HUES6 (cell line): Measurements from ENCODE around the gene NPHS2.
A peak's percentile ranks its signal among the peaks of the same experiment; 100 is the strongest.
"Not testable (repeated sequence)": the region's sequence is repeated elsewhere in the genome, so short reads cannot be mapped to it uniquely, and the experiment has no call there.

Experiments used
- H3K27ac ChIP-seq: 2 replicates; pipeline ENCODE4 v1.7.0; 2013; ENCODE audit warnings: low read depth, mild to moderate bottlenecking, low read length, inconsistent platforms
- H3K27me3 ChIP-seq: 2 replicates; pipeline ENCODE4 v1.6.1; 2013; ENCODE audit warnings: low read length; ENCODE audit not compliant: control insufficient read depth, insufficient read depth
- H3K36me3 ChIP-seq: 2 replicates; pipeline ENCODE4 v1.6.1; 2013; ENCODE audit warnings: low read length; ENCODE audit not compliant: control insufficient read depth, insufficient read depth
- H3K4me1 ChIP-seq: 2 replicates; pipeline ENCODE4 v1.6.1; 2013; ENCODE audit warnings: low read length; ENCODE audit not compliant: control insufficient read depth, insufficient read depth
- H3K4me3 ChIP-seq: 2 replicates; pipeline ENCODE4 v1.5.1; 2013; ENCODE audit warnings: low read depth, low read length
- H3K9ac ChIP-seq: one replicate; pipeline ENCODE4 v1.6.1; 2013; ENCODE audit warnings: mild to moderate bottlenecking, low read length
- H3K9me3 ChIP-seq: 2 replicates; pipeline ENCODE4 v1.6.1; 2013; ENCODE audit warnings: low read depth, low read length; ENCODE audit not compliant: control insufficient read depth, insufficient read depth

The NPHS2 gene

GRCh38 chr1:179545321-179545720 lies 30.4 kb downstream of the NPHS2 start:
- no peaks in the 10 kb centered on the region for H3K4me1 ChIP-seq

GRCh38 chr1:179541774-179542173 lies 34.0 kb downstream of the NPHS2 start:
- H3K9ac ChIP-seq: no peak overlapping the region
- H3K36me3 ChIP-seq: no peaks in the 10 kb centered on the region
- no peaks in the 10 kb centered on the region for H3K27me3 ChIP-seq
- peaks cover 11% of the 10 kb centered on the region; the same call in 1 of the 2 replicates for H3K9me3 ChIP-seq
- no peak overlapping the region for H3K27ac ChIP-seq
- H3K4me1 ChIP-seq: no peaks in the 10 kb centered on the region
- H3K4me3 ChIP-seq: no peak overlapping the region

More at GRCh38 chr1:179545321-179545720, 30.4 kb downstream of the NPHS2 start:
- Histone ChIP-seq H3K9ac (no peak overlapping the region), H3K9me3 (peaks cover 8% of the 10 kb centered on the region; the same call in 1 of the 2 replicates), H3K36me3 (no peaks in the 10 kb centered on the region), H3K4me3 (no peak overlapping the region), H3K27ac (no peak overlapping the region), H3K27me3 (no peaks in the 10 kb centered on the region)

DNA sequence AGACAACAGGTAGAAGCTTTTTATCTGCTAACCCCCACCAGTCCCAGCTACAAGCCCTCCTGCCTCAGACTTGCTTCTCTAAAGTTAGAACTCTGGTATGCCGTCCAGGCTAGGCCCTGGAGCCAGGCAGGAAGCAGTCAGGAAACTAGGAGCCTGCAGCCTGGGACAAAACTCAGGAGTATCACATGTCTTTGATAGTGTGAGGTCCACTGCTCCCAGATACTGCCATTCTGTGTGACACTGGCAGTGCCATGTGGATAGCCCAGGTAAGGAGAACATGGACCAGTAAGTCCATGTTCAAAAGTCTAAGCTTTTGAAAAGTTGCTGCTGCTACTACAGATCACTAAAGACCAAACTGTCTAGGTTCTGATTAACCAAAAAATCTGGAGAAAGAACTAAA lies 45.4 kb downstream of the NPHS2 start:
- H3K27me3 ChIP-seq: no peaks in the 10 kb centered on the region
- peaks cover 7% of the 10 kb centered on the region; the same call in 1 of the 2 replicates for H3K9me3 ChIP-seq
- H3K4me3 ChIP-seq: no peak overlapping the region
- H3K27ac ChIP-seq: peak overlapping the region; percentile 87
- H3K9ac ChIP-seq: no peak overlapping the region
- H3K36me3 ChIP-seq: no peaks in the 10 kb centered on the region
- peaks cover 24% of the 10 kb centered on the region for H3K4me1 ChIP-seq

- no peaks in the 10 kb centered on the region for H3K36me3 ChIP-seq
- H3K9ac ChIP-seq: no peak overlapping the region
- peaks cover 7% of the 10 kb centered on the region; the same call in 1 of the 2 replicates for H3K9me3 ChIP-seq
- peak overlapping the region; percentile 87 for H3K27ac ChIP-seq
- peaks cover 24% of the 10 kb centered on the region for H3K4me1 ChIP-seq
- no peaks in the 10 kb centered on the region for H3K27me3 ChIP-seq
- peak overlapping the region; percentile 21; the same call in 1 of the 2 replicates for H3K4me3 ChIP-seq
Observed at GRCh38 chr1:179529482-179530195, 46.1 kb downstream of the NPHS2 start.

DNA sequence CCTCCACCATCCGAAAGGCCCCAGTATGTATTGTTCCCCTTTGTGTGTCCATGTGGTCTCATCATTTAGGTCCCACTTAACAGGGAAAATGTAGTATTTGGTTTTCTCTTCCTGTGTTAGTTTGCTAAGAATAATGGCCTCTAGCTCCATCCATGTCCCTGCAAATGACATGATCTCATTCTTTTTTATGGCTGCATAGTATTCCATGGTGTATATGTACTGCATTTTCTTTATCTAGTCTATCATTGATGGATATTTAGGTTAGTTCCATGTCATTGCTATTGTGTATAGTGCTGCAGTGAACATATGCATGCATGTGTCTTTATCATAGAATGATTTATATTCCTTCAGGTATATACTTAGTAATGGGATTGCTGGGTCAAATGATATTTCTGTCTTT lies 57.2 kb downstream of the NPHS2 start:
- H3K4me3 ChIP-seq, H3K27ac ChIP-seq, H3K9ac ChIP-seq, H3K9me3 ChIP-seq, H3K27me3 ChIP-seq, H3K4me1 ChIP-seq, H3K36me3 ChIP-seq: not testable (repeated sequence)

DNA sequence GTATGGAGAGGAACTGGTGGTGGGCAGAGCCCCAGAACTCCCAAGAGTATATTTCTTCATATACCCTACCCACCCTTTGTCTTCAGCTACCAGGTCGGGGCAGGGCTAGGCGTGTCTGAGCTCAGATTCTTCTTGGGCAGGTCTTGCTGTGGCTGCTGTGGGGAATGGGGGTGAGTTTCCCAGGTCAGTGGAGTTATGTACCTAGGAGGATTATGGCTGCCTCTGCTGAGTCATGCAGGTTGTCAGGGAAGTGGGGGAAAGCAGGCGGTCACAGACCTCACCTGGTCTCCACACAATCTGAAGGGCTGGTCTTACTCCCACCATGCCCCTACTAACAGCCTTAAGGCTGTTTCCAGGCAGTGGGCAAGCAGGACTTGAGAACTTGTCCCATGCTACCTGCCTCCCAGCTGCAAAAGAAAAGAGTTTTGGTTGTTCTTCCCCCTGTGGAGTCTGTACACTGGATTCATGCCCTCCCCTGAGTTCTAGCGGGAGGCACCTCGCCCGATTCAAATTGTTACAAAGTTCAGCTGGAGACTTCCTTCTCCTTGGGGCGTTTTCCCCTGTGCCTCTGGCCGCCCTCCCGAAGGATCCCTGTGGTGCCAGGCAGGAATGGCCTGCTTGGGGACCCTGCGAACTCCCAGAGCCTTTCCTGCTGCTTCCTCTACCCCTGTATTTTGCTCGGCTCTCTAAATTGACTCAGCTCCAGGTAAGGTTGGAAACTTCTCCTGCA lies 58.6 kb downstream of the NPHS2 start:
- Histone ChIP-seq H3K4me3 (no peak overlapping the region), H3K27me3 (no peaks in the 10 kb centered on the region), H3K4me1 (peaks cover 10% of the 10 kb centered on the region; the same call in 1 of the 2 replicates), H3K9me3 (peaks cover 6% of the 10 kb centered on the region; the same call in 1 of the 2 replicates), H3K9ac (no peak overlapping the region), H3K27ac (no peak overlapping the region), H3K36me3 (no peaks in the 10 kb centered on the region)

- no peak overlapping the region for H3K27ac ChIP-seq
Observed at GRCh38 chr1:179510038-179510437, 65.7 kb downstream of the NPHS2 start.

GRCh38 chr1:179509384-179509783 lies 66.4 kb downstream of the NPHS2 start:
- H3K9ac ChIP-seq: no peak overlapping the region
- H3K27ac ChIP-seq: no peak overlapping the region
- no peak overlapping the region for H3K4me3 ChIP-seq
- H3K36me3 ChIP-seq: no peaks in the 10 kb centered on the region
- no peaks in the 10 kb centered on the region for H3K9me3 ChIP-seq
- no peaks in the 10 kb centered on the region for H3K4me1 ChIP-seq
- H3K27me3 ChIP-seq: no peaks in the 10 kb centered on the region

More at GRCh38 chr1:179510038-179510437, 65.7 kb downstream of the NPHS2 start:
- H3K36me3 ChIP-seq: no peaks in the 10 kb centered on the region
- H3K9ac ChIP-seq: no peak overlapping the region
- no peaks in the 10 kb centered on the region for H3K4me1 ChIP-seq
- no peaks in the 10 kb centered on the region for H3K9me3 ChIP-seq
- no peaks in the 10 kb centered on the region for H3K27me3 ChIP-seq
- no peak overlapping the region for H3K4me3 ChIP-seq

DNA sequence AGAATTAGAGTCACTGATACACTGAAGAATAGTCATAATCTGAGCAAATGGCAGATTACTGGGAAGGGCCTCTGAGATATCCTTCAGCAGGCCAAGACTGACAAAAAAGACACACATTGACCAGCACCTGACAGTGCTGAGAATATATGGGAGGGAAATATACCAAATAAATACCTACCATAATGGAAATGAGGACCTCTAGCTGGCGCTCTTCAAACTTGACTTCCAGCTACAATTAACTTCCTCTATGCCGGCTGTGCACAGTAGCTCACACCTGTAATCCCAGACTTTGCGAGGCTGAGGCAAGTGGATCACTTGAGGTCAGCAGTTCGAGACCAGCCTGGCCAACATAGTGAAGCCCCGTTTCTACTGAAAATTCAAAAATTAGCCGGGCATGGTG lies 69.5 kb downstream of the NPHS2 start:
- Histone ChIP-seq H3K4me1 (no peaks in the 10 kb centered on the region), H3K27me3 (no peaks in the 10 kb centered on the region), H3K9ac (no peak overlapping the region), H3K4me3 (no peak overlapping the region), H3K36me3 (no peaks in the 10 kb centered on the region), H3K9me3 (no peaks in the 10 kb centered on the region), H3K27ac (no peak overlapping the region)
